Spleen (tissue), 7 donors: Measurements from ENCODE around the gene ADAM19.

Experiments used
- CTCF ChIP-seq, 11 experiments: fragments of 200-600 bp in 7 of 11; fragments of 450-650 bp in 4 of 11; sonication (generic) in 4 of 11; IDR thresholded peaks in 8 of 11; conservative IDR thresholded peaks in 3 of 11; 1 replicate in 7 of 11; 2 replicates in 4 of 11; pipeline versions ENCODE4 v1.4.0 to v1.8.0; 2016 to 2021; ENCODE audit warnings: antibody characterized with exemption in 11 of 11, inconsistent platforms in 4 of 11, mild to moderate bottlenecking in 1 of 11
- POLR2A ChIP-seq, 3 donors: fragments of 450-650 bp; IDR thresholded peaks; one replicate each; pipeline ENCODE4 v1.5.1; 2017; ENCODE audit warnings: antibody characterized with exemption in 3 of 3, mild to moderate bottlenecking in 1 of 3
- POLR2AphosphoS5 ChIP-seq, 3 donors: sonication (generic); formaldehyde crosslinking; IDR thresholded peaks; one replicate each; pipeline ENCODE4 v1.5.1; 2017; ENCODE audit warnings: antibody characterized with exemption in 3 of 3
- donor health status: DM: no; HTN: no; CAD: no; lungs with moderate emphysema.
- donor health status: DM: no; HTN: no; CAD: no.
- donor health status: DM: no; HTN: no; CAD: no.

- TF ChIP-seq CTCF (IDR thresholded peaks at IDR 0.05 in 8 of 11, conservative IDR thresholded peaks at IDR 0.05 in 3 of 11) (no peak), POLR2A (IDR thresholded peaks at IDR 0.05) (no peak), POLR2AphosphoS5 (IDR thresholded peaks at IDR 0.05) (no peak)
Measured at GRCh38 chr5:157454273-157454672, 121.3 kb downstream of the ADAM19 start.
